ENCODE data around the gene BST1. TPM values are rescaled to one million over a fixed set of nuclear protein-coding genes. Genes with fewer than 3 reads are reported as not detected.

Gene BST1
- total and polyA plus RNA-seq, 3 donors from 2014 or later, result 1.1 to 6.9 (median 1.6) TPM

- Histone ChIP-seq H3K27me3 (no peaks in the 10 kb centered on the region), H3K36me3 (ENCODE audit: low read depth, missing control alignments) (no peaks in the 10 kb centered on the region), H3K27ac (no peak overlapping the region), H3K9me3 (no peaks in the 10 kb centered on the region), H3K4me1 (no peaks in the 10 kb centered on the region), H3K4me3 (no peak overlapping the region)
- DNase-seq, result no peak
- TF ChIP-seq, protein P1, sequence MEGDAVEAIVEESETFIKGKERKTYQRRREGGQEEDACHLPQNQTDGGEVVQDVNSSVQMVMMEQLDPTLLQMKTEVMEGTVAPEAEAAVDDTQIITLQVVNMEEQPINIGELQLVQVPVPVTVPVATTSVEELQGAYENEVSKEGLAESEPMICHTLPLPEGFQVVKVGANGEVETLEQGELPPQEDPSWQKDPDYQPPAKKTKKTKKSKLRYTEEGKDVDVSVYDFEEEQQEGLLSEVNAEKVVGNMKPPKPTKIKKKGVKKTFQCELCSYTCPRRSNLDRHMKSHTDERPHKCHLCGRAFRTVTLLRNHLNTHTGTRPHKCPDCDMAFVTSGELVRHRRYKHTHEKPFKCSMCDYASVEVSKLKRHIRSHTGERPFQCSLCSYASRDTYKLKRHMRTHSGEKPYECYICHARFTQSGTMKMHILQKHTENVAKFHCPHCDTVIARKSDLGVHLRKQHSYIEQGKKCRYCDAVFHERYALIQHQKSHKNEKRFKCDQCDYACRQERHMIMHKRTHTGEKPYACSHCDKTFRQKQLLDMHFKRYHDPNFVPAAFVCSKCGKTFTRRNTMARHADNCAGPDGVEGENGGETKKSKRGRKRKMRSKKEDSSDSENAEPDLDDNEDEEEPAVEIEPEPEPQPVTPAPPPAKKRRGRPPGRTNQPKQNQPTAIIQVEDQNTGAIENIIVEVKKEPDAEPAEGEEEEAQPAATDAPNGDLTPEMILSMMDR (IDR thresholded peaks at IDR 0.05), result no peak
- no peak for TF ChIP-seq POLR2A (IDR thresholded peaks at IDR 0.05)
- intact Hi-C loops (cut with DNase I; ENCODE audit: low total_unique reads), result no loop called here
- 73 to 75% methylated on average over 1 of the region's 1 CpG for WGBS, 2 donors
Measured at GRCh38 chr4:15684498-15684897, 18.4 kb upstream of the BST1 start.

DNA sequence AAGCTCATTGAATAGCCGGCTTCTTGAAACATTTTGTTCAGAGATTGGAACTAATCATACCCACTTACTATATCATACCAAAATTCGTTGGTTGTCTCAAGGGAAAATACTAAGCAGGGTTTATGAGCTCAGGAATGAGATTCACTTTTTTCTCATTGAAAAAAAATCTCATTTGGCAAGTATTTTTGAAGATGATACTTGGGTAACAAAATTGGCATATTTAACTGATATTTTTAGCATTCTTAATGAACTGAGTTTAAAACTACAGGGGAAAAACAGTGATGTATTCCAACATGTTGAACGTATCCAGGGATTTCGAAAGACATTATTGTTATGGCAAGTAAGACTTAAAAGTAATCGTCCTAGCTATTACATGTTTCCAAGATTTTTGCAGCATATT lies 14.8 kb upstream of the BST1 start:
- WGBS, 2 donors, result 79 to 87% methylated on average over 5 of the region's 5 CpGs
- TF ChIP-seq POLR2A (IDR thresholded peaks at IDR 0.05), result no peak
- TF ChIP-seq, protein P1 (IDR thresholded peaks at IDR 0.05), result no peak
- H3K27ac ChIP-seq, result no peak overlapping the region

GRCh38 chr4:15689540-15689939 lies 13.3 kb upstream of the BST1 start:
- Histone ChIP-seq H3K4me1 (no peaks in the 10 kb centered on the region), H3K36me3 (ENCODE audit: low read depth, missing control alignments) (no peaks in the 10 kb centered on the region), H3K9me3 (no peaks in the 10 kb centered on the region), H3K27ac (no peak overlapping the region), H3K27me3 (no peaks in the 10 kb centered on the region), H3K4me3 (no peak overlapping the region)
- intact Hi-C loops (cut with DNase I; ENCODE audit: low total_unique reads), result no loop called here
- no peak for DNase-seq
- 83 to 98% methylated on average over 2 of the region's 2 CpGs for WGBS, 2 donors
- TF ChIP-seq, protein P1 (IDR thresholded peaks at IDR 0.05), result no peak
- no peak for TF ChIP-seq POLR2A (IDR thresholded peaks at IDR 0.05)

More for the DNA sequence above, 14.8 kb upstream of the BST1 start:
- Histone ChIP-seq H3K36me3 (ENCODE audit: low read depth, missing control alignments) (no peaks in the 10 kb centered on the region), H3K9me3 (no peaks in the 10 kb centered on the region), H3K27me3 (no peaks in the 10 kb centered on the region), H3K4me1 (no peaks in the 10 kb centered on the region), H3K4me3 (no peak overlapping the region)
- intact Hi-C loops (cut with DNase I; ENCODE audit: low total_unique reads), result no loop called here
- no peak for DNase-seq

DNA sequence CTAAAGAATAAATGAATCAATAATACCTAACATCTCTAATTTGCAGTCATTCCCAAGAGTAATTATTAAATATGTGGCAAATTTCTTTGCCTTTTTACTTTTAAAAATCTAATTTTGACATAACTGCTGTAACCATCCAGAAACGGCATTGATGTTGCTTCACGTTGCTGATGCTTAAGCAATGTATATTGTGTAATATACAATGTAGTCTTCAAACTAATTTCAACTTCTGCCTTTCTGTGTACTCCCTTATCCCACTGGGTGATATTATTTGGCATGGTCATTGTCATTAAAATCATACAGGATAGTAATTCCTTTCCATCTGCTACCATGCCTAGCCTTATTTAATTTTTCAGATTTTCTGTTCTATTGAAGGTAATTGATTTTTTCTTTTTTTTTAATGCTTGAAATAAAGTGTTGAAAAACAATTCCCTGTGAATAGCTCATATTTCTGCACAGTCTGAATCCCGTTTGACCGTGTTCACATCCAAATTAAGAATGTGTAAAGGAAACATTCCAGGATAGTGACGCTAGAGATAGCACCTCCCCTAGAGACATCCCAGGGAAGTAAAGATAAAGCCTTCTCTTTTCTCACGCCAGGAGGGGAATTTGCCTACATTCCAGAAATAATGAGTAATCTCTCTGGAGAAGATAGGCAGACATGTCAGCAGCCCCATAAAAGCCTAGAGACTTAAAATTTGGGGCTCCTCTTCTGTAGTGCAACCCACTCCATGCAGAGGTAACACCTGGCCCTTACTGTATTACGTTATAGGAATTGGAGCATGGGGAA lies 12.7 kb upstream of the BST1 start:
- H3K9me3 ChIP-seq, result no peaks in the 10 kb centered on the region
- H3K36me3 ChIP-seq (ENCODE audit: low read depth, missing control alignments), result no peaks in the 10 kb centered on the region
- 46 to 48% methylated on average over 7 of the region's 7 CpGs for WGBS, 2 donors
- no peak overlapping the region for H3K27ac ChIP-seq
- intact Hi-C loops (cut with DNase I; ENCODE audit: low total_unique reads), result no loop called here
- no peaks in the 10 kb centered on the region for H3K27me3 ChIP-seq
- no peak for TF ChIP-seq POLR2A (IDR thresholded peaks at IDR 0.05)
- TF ChIP-seq, protein P1 (IDR thresholded peaks at IDR 0.05), result no peak
- no peaks in the 10 kb centered on the region for H3K4me1 ChIP-seq
- H3K4me3 ChIP-seq, result no peak overlapping the region
- no peak for DNase-seq

All from testis (tissue), 3 donors.